ENCODE data around the gene SLC25A19.

GRCh38 chr17:75318615-75319222 is 29.5 kb upstream of the SLC25A19 start:
- no peak for TF ChIP-seq SNAI2 (CRISPR knock-in tag; IDR thresholded peaks at IDR 0.05)
- TF ChIP-seq ZFP30 (CRISPR knock-in tag; IDR thresholded peaks at IDR 0.05): no peak
- no peak for TF ChIP-seq ARNTL (CRISPR knock-in tag; IDR thresholded peaks at IDR 0.05; ENCODE audit: borderline replicate concordance, low read depth)
- no peak for TF ChIP-seq CSRNP3 (CRISPR knock-in tag; IDR thresholded peaks at IDR 0.05)
- TF ChIP-seq ZFP3 (CRISPR knock-in tag; IDR thresholded peaks at IDR 0.05): no peak
- no peak for TF ChIP-seq PATZ1 (CRISPR knock-in tag; IDR thresholded peaks at IDR 0.05; ENCODE audit: borderline replicate concordance)
- no peak for TF ChIP-seq CREB5 (CRISPR knock-in tag; IDR thresholded peaks at IDR 0.05; ENCODE audit: low read depth)
- TF ChIP-seq RARB (CRISPR knock-in tag; IDR thresholded peaks at IDR 0.05): no peak
- no peak for TF ChIP-seq POU6F1 (CRISPR knock-in tag; IDR thresholded peaks at IDR 0.05; ENCODE audit: borderline replicate concordance, low read depth)
- no peak for TF ChIP-seq TSHZ2 (CRISPR knock-in tag; IDR thresholded peaks at IDR 0.05)
- TF ChIP-seq OSR1 (CRISPR knock-in tag; IDR thresholded peaks at IDR 0.05): no peak
- TF ChIP-seq ZNF70 (CRISPR knock-in tag; IDR thresholded peaks at IDR 0.05): no peak
- no peak for TF ChIP-seq BACH2 (CRISPR knock-in tag; IDR thresholded peaks at IDR 0.05; ENCODE audit: borderline replicate concordance)
- no peak for TF ChIP-seq TOX (CRISPR knock-in tag; IDR thresholded peaks at IDR 0.05; ENCODE audit: borderline replicate concordance)

Measured in SK-N-SH treated with all-trans-retinoic acid at 6 μM for 48 hours (cell line).